Stimulated activated CD8-positive, alpha-beta memory T cell treated with anti-CD3 and anti-CD28 coated beads, Interleukin-4, amount 100 ng/mL, for 24 hours (primary cell): ENCODE data around the gene BRD1.
"Not testable (repeated sequence)": the region's sequence is repeated elsewhere in the genome, so short reads cannot be mapped to it uniquely, and the experiment has no call there.

Experiments used
- DNase-seq: peaks from one replicate; pipeline ENCODE4 v3.0.0-alpha.2; 2020; ENCODE audit warnings: low read depth

The BRD1 gene

GRCh38 chr22:49783036-49783746, 44.5 kb downstream of the BRD1 start:
- DNase-seq = no peak

DNA sequence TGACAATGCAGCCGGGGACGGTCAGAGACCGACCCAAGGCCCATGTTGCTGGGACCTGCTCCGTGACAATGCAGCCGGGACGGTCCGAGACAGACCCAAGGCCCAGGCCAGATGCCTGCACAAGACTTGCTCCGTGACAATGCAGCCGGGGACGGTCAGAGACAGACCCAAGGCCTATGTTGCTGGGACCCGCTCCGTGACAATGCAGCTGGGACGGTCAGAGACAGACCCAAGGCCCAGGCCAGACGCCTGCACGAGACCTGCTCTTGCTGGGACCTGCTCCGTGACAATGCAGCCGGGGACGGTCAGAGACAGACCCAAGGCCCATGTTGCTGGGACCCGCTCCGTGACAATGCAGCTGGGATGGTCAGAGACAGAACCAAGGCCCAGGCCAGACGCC, 45.8 kb downstream of the BRD1 start:
- DNase-seq = not testable (repeated sequence)

GRCh38 chr22:49781289-49781782, 46.3 kb downstream of the BRD1 start:
- DNase-seq = no peak

DNA sequence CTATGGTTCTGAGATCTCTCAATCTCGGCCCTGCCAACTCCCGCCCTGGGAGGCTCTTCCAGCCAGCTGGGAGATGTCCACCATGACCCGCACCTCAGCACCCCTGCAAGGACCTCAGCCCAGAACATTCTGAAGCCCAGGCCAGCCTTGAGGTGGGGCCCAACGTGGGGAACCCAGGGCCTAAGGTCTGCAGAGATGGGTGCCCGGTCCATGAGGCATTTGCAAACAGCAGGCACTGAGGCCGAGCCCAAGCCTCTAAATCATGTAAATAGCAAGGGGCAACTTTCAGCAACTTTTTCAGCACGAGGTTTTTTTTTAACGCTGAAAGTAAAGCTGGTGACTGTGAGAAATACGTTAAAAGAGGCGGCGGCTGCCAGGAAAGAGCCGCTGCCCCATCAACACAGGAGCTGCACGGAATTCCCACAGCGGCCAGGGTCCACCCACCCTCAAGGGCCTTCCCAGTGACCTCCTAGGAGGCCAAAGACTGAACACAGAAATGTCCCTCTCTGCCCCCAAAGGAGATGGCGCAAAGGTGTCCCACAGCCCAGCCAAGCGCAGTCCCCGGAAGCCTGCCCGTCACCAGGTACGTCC, 46.9 kb downstream of the BRD1 start:
- no peak for DNase-seq

- DNase-seq = no peak
Measured at GRCh38 chr22:49779853-49780697, 47.6 kb downstream of the BRD1 start.

DNA sequence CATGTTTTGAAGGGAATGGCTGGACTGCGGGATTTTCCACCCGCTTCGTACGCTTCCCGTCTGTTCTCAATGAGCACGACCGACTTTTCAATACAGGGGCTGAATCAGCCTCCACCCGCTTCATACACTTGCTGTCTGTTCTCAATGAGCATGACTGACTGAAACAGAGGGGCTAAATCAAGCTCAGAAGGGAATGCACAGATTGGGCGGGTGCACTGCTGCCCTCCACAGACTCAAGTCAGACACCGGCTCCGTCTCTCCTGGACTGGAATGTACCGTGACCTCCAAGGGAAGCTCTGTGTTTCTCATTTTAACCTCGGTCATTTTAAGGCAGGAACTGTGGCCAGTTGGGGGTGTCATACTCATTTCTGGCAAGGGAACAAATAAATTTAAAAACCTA, 48.5 kb downstream of the BRD1 start:
- no peak for DNase-seq

DNA sequence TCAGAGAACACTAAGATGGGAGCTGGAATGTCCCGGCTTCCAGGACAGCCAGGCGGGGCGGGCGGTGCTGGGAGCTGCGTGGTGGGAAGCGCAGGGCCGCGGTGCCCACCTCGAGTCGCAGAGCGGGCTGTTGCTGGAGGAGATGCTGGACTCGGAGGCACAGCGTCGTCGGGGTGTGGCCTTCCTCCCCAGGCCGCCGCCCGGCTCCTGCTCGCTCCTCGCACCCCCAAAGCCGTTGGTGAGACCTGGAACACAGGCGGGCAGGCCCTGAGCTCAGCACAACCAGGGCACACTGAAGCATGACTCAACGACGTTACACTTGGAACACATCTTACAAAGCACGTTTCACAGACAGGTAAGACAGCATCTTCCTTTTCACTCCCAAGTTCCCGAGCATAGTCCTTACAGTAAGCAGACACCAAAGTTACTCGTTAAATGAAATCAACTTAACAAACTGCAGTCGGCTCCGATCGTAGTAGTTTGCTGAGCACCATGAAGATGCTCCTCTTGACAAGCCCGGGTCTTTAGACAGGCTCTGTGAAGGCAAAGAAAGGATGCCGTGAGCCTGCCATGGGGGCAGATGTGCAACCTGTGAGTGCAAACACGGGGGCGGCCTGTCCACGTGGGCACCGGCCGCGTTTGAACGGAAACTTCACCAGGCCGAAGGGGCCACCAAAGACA, 50.0 kb downstream of the BRD1 start:
- DNase-seq = no peak

GRCh38 chr22:49776891-49777290, 50.8 kb downstream of the BRD1 start:
- DNase-seq = no peak

DNA sequence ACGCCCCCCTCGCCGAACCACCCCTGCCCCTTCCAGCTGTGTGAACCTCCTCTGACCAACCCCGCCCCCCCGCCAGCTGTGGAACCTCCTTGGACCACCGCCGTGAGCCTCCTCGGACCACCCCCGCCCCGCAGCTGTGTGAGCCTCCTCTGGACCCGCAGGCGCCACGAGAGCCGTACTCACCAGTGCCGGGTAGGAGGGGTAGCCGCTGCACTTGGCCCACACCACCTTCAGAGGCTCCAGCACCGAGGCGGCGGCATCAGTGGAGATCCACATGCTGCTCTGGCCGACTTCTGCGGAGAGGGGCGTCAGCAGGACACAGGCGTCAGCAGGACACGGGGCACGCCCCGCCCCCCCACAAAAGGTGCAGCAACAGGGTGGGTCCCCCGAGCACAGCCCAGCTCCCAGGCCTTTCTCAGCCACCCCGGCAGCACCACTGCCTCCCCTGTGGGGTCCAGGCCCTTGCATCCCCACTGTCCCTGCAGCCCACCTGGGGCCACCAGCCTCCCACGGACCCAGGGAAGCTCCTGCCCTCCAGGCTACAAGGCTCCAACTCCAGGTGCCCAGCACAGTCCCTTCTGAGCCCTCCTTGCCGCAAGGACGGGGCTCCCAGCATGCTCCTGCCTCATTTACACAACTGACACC, 51.7 kb downstream of the BRD1 start:
- DNase-seq = no peak

- DNase-seq = no peak
Measured at GRCh38 chr22:49775191-49775866, 52.3 kb downstream of the BRD1 start.

- no peak for DNase-seq
Measured at GRCh38 chr22:49774499-49775151, 53.0 kb downstream of the BRD1 start.

GRCh38 chr22:49774046-49774445, 53.6 kb downstream of the BRD1 start:
- no peak for DNase-seq

DNA sequence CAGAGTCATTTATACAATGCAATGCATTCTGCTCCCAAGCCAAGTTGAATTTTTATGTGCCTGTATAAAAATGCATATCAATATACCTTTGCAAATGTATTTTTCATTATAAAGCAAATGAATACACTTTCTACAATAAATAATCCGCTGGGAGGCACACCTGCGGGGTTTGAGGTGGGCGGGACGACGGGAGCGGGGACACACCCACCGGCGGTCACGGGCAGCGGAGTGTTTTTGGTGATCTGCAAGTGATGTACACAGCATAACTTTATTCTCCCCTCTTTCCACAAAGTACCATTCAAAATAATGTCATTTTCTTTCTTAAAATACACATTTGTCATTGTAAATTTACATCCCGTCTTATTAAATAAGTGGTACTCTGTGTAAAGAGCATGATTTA, 54.1 kb downstream of the BRD1 start:
- DNase-seq = no peak

- DNase-seq = no peak
Measured at GRCh38 chr22:49772692-49773091, 55.0 kb downstream of the BRD1 start.

GRCh38 chr22:49771266-49772065, 56.2 kb downstream of the BRD1 start:
- DNase-seq = no peak

DNA sequence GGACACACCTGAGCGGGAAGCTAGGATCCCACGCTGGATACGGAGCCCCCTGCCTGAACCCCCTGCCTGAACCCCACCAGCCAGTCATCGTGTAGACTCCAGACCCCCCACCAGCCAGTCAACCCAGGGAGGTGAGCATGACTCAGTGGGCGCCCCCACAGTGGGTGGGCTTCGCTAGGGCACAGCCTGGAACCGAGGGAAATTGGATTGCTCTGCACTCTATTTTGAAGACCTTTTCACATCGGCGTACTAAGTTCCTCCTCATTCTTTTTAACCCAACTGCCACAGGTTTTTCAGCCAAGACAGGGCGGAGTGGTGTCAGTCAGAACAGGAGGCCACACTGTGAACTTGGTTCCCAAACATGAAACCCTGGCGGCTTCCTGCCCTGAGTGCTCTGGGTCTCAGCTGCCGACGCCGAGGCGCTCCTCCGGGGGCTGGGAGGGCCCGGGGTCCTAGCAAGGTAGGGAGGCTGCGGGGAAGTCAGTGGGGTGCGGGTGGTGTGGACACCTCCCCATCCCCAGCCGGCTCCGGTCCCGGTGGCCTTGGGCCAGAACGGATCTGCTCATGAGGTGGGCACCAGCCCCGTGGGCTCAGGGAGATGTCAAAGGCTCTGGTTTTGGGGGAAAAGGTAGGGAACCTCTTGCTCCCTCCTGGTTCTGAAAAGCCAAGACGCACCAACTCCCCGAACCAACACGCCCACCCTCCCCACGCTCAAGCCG, 57.0 kb downstream of the BRD1 start:
- DNase-seq = no peak

GRCh38 chr22:49769691-49770546, 57.8 kb downstream of the BRD1 start:
- no peak for DNase-seq
